Measurements from ENCODE around the gene FHL3. TPM values are rescaled to one million over a fixed set of nuclear protein-coding genes. Genes with fewer than 3 reads are reported as not detected.

FHL3 gene
- total and polyA plus RNA-seq, 9 of the 15 experiments (the other 6 are each of a cell fraction or from before 2014, with no cell fraction given): 6.1 to 144 (median 34.1) TPM

DNA sequence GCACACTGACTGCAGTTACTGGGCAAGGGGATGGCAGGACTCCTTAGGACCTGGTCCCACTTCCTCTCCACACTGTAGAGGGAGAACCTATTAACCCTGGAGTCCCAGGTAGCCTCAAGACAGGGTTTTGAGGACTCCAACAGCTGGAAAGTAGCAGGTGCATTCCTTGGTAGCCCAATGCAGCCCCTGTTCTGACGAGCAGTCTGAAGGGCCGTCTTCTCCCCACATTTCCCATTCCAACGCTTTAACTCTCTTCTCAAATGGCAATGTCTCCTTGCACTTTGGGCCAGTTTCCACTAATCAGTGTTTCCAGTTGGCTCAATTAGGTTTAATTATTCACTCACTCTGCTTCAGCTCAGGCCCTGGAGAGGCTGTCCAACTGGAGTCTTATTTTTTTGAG is 49.6 kb downstream of the FHL3 start:
- Histone ChIP-seq H3K27ac (ENCODE audit: extremely low read depth, low read depth, low read length) (no peak overlapping the region), H3K4me2 (ENCODE audit: insufficient read depth, low read length) (no peak overlapping the region), H3K9me3 (replicated peaks; ENCODE audit: control insufficient read depth, insufficient read depth, low read depth, low read length) (no peaks in the 10 kb centered on the region), H4K20me1 (replicated peaks; ENCODE audit: control insufficient read depth, insufficient read depth, low read length) (0 out of 2 replicates have a peak, but pooled peaks cover 3% of the 10 kb centered on the region), H3K79me2 (ENCODE audit: control insufficient read depth, insufficient read depth, low read length) (no peaks in the 10 kb centered on the region), H3K36me3 (ENCODE audit: control insufficient read depth, insufficient read depth, low read length) (peaks cover 37% of the 10 kb centered on the region; the same call in 2 of the 3 replicates), H3K4me1 (replicated peaks in 1 of 2; ENCODE audit: control insufficient read depth in 2 of 2, insufficient read depth in 2 of 2, low read length in 2 of 2) (peaks cover 0 to 4% of the 10 kb centered on the region in 2 experiments; a peak in 1 of 5 replicates), H3K9ac (ENCODE audit: insufficient read depth in 1 of 2, low read depth in 2 of 2, low read length in 2 of 2) (no peak overlapping the region), H2AFZ (ENCODE audit: low read depth, low read length) (no peak overlapping the region), H3K27me3 (ENCODE audit: control insufficient read depth in 2 of 2, insufficient read depth in 2 of 2, low read length in 2 of 2) (no peaks in the 10 kb centered on the region), H3K4me3 (no peak overlapping the region), H3K9me1 (ENCODE audit: control insufficient read depth, insufficient read depth, low read length) (no peaks in the 10 kb centered on the region)
- DNase-seq (ENCODE audit: extremely low read depth in 1 of 4, low spot score in 3 of 4) (no peak), ATAC-seq (peak; percentile 23), FAIRE-seq (no peak)
- intact Hi-C loops (cut with micrococcal nuclease): no loop called here
- no TSS peak for BruUV-seq (replicated peaks)
- in situ Hi-C loops (cut with MboI): no loop called here
- ChIA-PET CTCF (ENCODE audit: low intra/inter-chr PET ratio) (no interaction called here), POLR2A (interaction anchor here (0.6 to 1.6 kb wide), 5 partner anchors 9 to 227 kb away, joined by 3 to 8 read pairs (median 4); no protein-coding TSS in a partner anchor)
- WGBS (ENCODE audit: insufficient coverage, low coverage, missing lambda C conversion rate): 44% methylated on average over 3 of the region's 3 CpGs
- TF ChIP-seq ASH1L (IDR thresholded peaks at IDR 0.05; ENCODE audit: borderline replicate concordance, low read depth, partially characterized antibody) (no peak), KLF6 (CRISPR knock-in tag; IDR thresholded peaks at IDR 0.05; ENCODE audit: borderline replicate concordance) (no peak), SPI1 (IDR thresholded peaks at IDR 0.05; ENCODE audit: borderline replicate concordance, low read depth, low read length) (0 out of 2 replicates have a peak, but pooled peaks have one; percentile 17), ELF1 (tag; IDR thresholded peaks at IDR 0.05) (no peak), POLR2AphosphoS5 (IDR thresholded peaks at IDR 0.05; ENCODE audit: control insufficient read depth, insufficient read depth, low read depth, low read length) (peak; percentile 42; the same call in 1 of the 2 replicates), POLR2AphosphoS2 (IDR thresholded peaks at IDR 0.05; ENCODE audit: low read length) (peak; percentile 85; the same call in 1 of the 2 replicates), ZNF324 (CRISPR knock-in tag; IDR thresholded peaks at IDR 0.05) (no peak), JUN (IDR thresholded peaks at IDR 0.05; ENCODE audit: borderline replicate concordance, low read depth, low read length) (no peak), JUN (CRISPR knock-in tag; IDR thresholded peaks at IDR 0.05; ENCODE audit: borderline replicate concordance) (no peak), HDGF (IDR thresholded peaks at IDR 0.05) (no peak)
- TF ChIP-seq, protein P1, sequence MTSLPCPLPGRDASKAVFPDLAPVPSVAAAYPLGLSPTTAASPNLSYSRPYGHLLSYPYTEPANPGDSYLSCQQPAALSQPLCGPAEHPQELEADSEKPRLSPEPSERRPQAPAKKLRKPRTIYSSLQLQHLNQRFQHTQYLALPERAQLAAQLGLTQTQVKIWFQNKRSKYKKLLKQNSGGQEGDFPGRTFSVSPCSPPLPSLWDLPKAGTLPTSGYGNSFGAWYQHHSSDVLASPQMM (CRISPR knock-in tag; IDR thresholded peaks at IDR 0.05): no peak
- TF ChIP-seq, protein P2, sequence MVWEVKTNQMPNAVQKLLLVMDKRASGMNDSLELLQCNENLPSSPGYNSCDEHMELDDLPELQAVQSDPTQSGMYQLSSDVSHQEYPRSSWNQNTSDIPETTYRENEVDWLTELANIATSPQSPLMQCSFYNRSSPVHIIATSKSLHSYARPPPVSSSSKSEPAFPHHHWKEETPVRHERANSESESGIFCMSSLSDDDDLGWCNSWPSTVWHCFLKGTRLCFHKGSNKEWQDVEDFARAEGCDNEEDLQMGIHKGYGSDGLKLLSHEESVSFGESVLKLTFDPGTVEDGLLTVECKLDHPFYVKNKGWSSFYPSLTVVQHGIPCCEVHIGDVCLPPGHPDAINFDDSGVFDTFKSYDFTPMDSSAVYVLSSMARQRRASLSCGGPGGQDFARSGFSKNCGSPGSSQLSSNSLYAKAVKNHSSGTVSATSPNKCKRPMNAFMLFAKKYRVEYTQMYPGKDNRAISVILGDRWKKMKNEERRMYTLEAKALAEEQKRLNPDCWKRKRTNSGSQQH (CRISPR knock-in tag; IDR thresholded peaks at IDR 0.05): no peak
